OCI-LY1 (cell line): ENCODE data around the gene GID8.

Experiments used
- CTCF ChIP-seq: fragments of 200-600 bp; sonication (generic), shearing (Covaris generic); IDR thresholded peaks from 2 replicates; pipeline ENCODE4 v1.5.1; 2017; ENCODE audit warnings: mild to moderate bottlenecking, antibody characterized with exemption, low read length, moderate library complexity, mixed read lengths
- EZH2 ChIP-seq: fragments of 200-600 bp; sonication (generic), shearing (Covaris generic); IDR thresholded peaks from 2 replicates; pipeline ENCODE4 v1.8.0; 2017; ENCODE audit warnings: borderline replicate concordance, mixed run types, mild to moderate bottlenecking, antibody characterized with exemption, low read length, moderate library complexity, mixed read lengths

GRCh38 chr20:62945771-62946339 lies 7.9 kb downstream of the GID8 start:
- TF ChIP-seq CTCF (no peak), EZH2 (no peak)
